GM23338 (cell line): Measurements from ENCODE around the gene UBE2D1. TPM values are rescaled to one million over a fixed set of nuclear protein-coding genes. Genes with fewer than 3 reads are reported as not detected.

ENCODE experiments used
- ATAC-seq: fragments of 200-7000 bp; cut with Tn5 transposase; 3 replicates; pipeline ENCODE4 v1.9.1; 2020
- DNase-seq: peaks from one replicate; pipeline ENCODE4 v3.0.0-alpha.2; 2015; ENCODE audit warnings: low spot score
- H2AFZ ChIP-seq: fragments of 200-600 bp; sonication (generic); 2 replicates; pipeline ENCODE4 v1.8.0; 2016; ENCODE audit warnings: antibody characterized with exemption, mild to moderate bottlenecking, moderate library complexity
- H3F3A ChIP-seq: fragments of 200-600 bp; sonication (generic); replicated peaks from 2 replicates; pipeline ENCODE4 v1.8.0; 2017; ENCODE audit warnings: antibody characterized with exemption, mixed run types, low read depth
- H3K27ac ChIP-seq: fragments of 200-600 bp; sonication (generic); 2 replicates; pipeline ENCODE4 v1.6.1; 2016; ENCODE audit warnings: low read depth
- H3K27me3 ChIP-seq: fragments of 200-600 bp; sonication (generic); 2 replicates; pipeline ENCODE4 v1.8.0; 2016; ENCODE audit warnings: mild to moderate bottlenecking, mixed run types, moderate library complexity; ENCODE audit not compliant: insufficient read depth
- H3K36me3 ChIP-seq: fragments of 200-600 bp; sonication (generic); 2 replicates; pipeline ENCODE4 v1.8.0; 2016; ENCODE audit warnings: mild to moderate bottlenecking; ENCODE audit not compliant: insufficient read depth
- H3K4me1 ChIP-seq: fragments of 200-600 bp; sonication (generic); 2 replicates; pipeline ENCODE4 v1.8.0; 2016; ENCODE audit warnings: mild to moderate bottlenecking, moderate library complexity; ENCODE audit not compliant: insufficient read depth
- H3K4me2 ChIP-seq: fragments of 200-600 bp; sonication (generic); 2 replicates; pipeline ENCODE4 v1.7.1; 2017; ENCODE audit warnings: mixed run types
- H3K4me3 ChIP-seq: fragments of 200-600 bp; sonication (generic); 2 replicates; pipeline ENCODE4 v1.6.1; 2016; ENCODE audit warnings: mixed run types
- H3K79me2 ChIP-seq: fragments of 200-600 bp; sonication (generic); replicated peaks from 2 replicates; pipeline ENCODE4 v1.8.0; 2017; ENCODE audit warnings: mild to moderate bottlenecking; ENCODE audit not compliant: insufficient read depth
- H3K9me2 ChIP-seq: fragments of 200-600 bp; sonication (generic); 2 replicates; pipeline ENCODE4 v1.8.0; 2017; ENCODE audit not compliant: insufficient read depth
- H4K20me1 ChIP-seq: fragments of 200-600 bp; sonication (generic); replicated peaks from 2 replicates; pipeline ENCODE4 v1.8.0; 2017; ENCODE audit warnings: mild to moderate bottlenecking; ENCODE audit not compliant: insufficient read depth
- H3K27ac Mint-ChIP-seq: 2 replicates; pipeline ENCODE4 v1.8.0; 2020; ENCODE audit warnings: inconsistent platforms, mild to moderate bottlenecking, moderate library complexity, mixed read lengths
- H3K27me3 Mint-ChIP-seq: 3 replicates; pipeline ENCODE4 v1.8.0; 2022; ENCODE audit warnings: low read depth, mild to moderate bottlenecking, moderate library complexity, mixed read lengths, inconsistent platforms; ENCODE audit not compliant: insufficient read depth, poor library complexity
- H3K36me3 Mint-ChIP-seq: 3 replicates; pipeline ENCODE4 v1.8.0; 2021; ENCODE audit warnings: low read depth, mild to moderate bottlenecking, inconsistent platforms, moderate library complexity, mixed read lengths
- H3K4me1 Mint-ChIP-seq: 3 replicates; pipeline ENCODE4 v1.8.0; 2020; ENCODE audit warnings: mild to moderate bottlenecking, inconsistent platforms, mixed read lengths
- H3K4me3 Mint-ChIP-seq: 3 replicates; pipeline ENCODE4 v1.8.0; 2021; ENCODE audit warnings: moderate library complexity, mild to moderate bottlenecking, inconsistent platforms, mixed read lengths
- H3K9me3 Mint-ChIP-seq: 3 replicates; pipeline ENCODE4 v1.8.0; 2020; ENCODE audit warnings: moderate library complexity, mild to moderate bottlenecking, inconsistent platforms, mixed read lengths
- CTCF ChIP-seq, 2 experiments: fragments of 200-600 bp in 1 of 2; sonication (generic) in 1 of 2; conservative IDR thresholded peaks; 2 replicates each; pipeline versions ENCODE4 v1.5.1 to v1.6.1; 2016 to 2017; ENCODE audit warnings: antibody characterized with exemption in 2 of 2, low read depth in 2 of 2, mild to moderate bottlenecking in 2 of 2, moderate library complexity in 1 of 2
- EZH2phosphoT487 ChIP-seq: fragments of 200-600 bp; sonication (generic); IDR thresholded peaks from one replicate; pipeline ENCODE4 v1.8.1; 2018; ENCODE audit warnings: antibody characterized with exemption; ENCODE audit not compliant: unreplicated experiment
- NANOG ChIP-seq: IDR thresholded peaks from 2 replicates; pipeline ENCODE4 v1.6.1; 2016; ENCODE audit warnings: antibody characterized with exemption, borderline replicate concordance
- REST ChIP-seq: IDR thresholded peaks from one replicate; pipeline ENCODE4 v1.6.1; 2018; ENCODE audit warnings: antibody characterized with exemption; ENCODE audit not compliant: unreplicated experiment
- STAT1 ChIP-seq: IDR thresholded peaks from one replicate; pipeline ENCODE4 v1.6.1; 2016; ENCODE audit warnings: antibody characterized with exemption; ENCODE audit not compliant: unreplicated experiment
- ZNF331 ChIP-seq: fragments of 250-450 bp; sonication (Bioruptor Pico); IDR thresholded peaks from 2 replicates; pipeline ENCODE4 v1.5.0; 2020; ENCODE audit warnings: low read depth, mild to moderate bottlenecking, moderate library complexity
- polyA plus RNA-seq: library from polyadenylated mRNA; unstranded; fragments of >200 nt; fragmentation: Nextera tagmentation; extraction: Ambion mirVana; gene quantifications from 2 replicates; pipeline ENCODE4 v1.2.1, GENCODE V29; 2016
- total RNA-seq: library from RNA; depleted of rRNA; stranded (reverse); fragments of >200 nt; shearing (Covaris generic); gene quantifications from 2 replicates; pipeline ENCODE4 v1.2.3, GENCODE V29; 2014

UBE2D1 gene
- total and polyA plus RNA-seq, 2 experiments from 2014 or later: 39.5 to 64.9 TPM

GRCh38 chr10:58412502-58412961 lies 77.7 kb downstream of the UBE2D1 start:
- H3F3A ChIP-seq: no peaks in the 10 kb centered on the region
- H3K79me2 ChIP-seq: no peaks in the 10 kb centered on the region
- Mint-ChIP-seq H3K4me3 (no peak overlapping the region), H3K9me3 (peaks cover 2% of the 10 kb centered on the region; the same call in 1 of the 3 replicates), H3K27me3 (peaks cover 5% of the 10 kb centered on the region), H3K36me3 (no peaks in the 10 kb centered on the region), H3K4me1 (peaks cover 17% of the 10 kb centered on the region), H3K27ac (no peak overlapping the region)
- peak overlapping the region; percentile 57 for H2AFZ ChIP-seq
- H4K20me1 ChIP-seq: no peaks in the 10 kb centered on the region
- H3K4me2 ChIP-seq: no peak overlapping the region
- no peaks in the 10 kb centered on the region for H3K27me3 ChIP-seq
- H3K4me3 ChIP-seq: no peak overlapping the region
- H3K36me3 ChIP-seq: no peaks in the 10 kb centered on the region
- TF ChIP-seq REST (no peak), STAT1 (no peak), CTCF (conservative IDR thresholded peaks at IDR 0.05; ENCODE audit: low read depth in 2 of 2) (peak; percentile 19 to 51; a peak in 3 of 4 replicates), EZH2phosphoT487 (no peak), NANOG (no peak)
- no peak overlapping the region for H3K27ac ChIP-seq
- H3K4me1 ChIP-seq: no peaks in the 10 kb centered on the region
- H3K9me2 ChIP-seq: no peaks in the 10 kb centered on the region
- ATAC-seq: peak; percentile 93
- peak; percentile 36 for DNase-seq

- H3K4me3 ChIP-seq: no peak overlapping the region
Observed at GRCh38 chr10:58414270-58415041, 79.7 kb downstream of the UBE2D1 start.

More at GRCh38 chr10:58414270-58415041, 79.7 kb downstream of the UBE2D1 start:
- TF ChIP-seq ZNF331 (CRISPR knock-in tag) (no peak), CTCF (conservative IDR thresholded peaks at IDR 0.05; ENCODE audit: low read depth in 2 of 2) (peak; percentile 48 to 68; a peak in 3 of 4 replicates)
- Histone ChIP-seq H3K27me3 (no peaks in the 10 kb centered on the region), H2AFZ (peak overlapping the region; percentile 67; the same call in 1 of the 2 replicates), H4K20me1 (no peaks in the 10 kb centered on the region), H3K4me2 (no peak overlapping the region), H3K4me1 (no peaks in the 10 kb centered on the region), H3K27ac (no peak overlapping the region), H3K9me2 (no peaks in the 10 kb centered on the region), H3F3A (no peaks in the 10 kb centered on the region), H3K36me3 (no peaks in the 10 kb centered on the region), H3K79me2 (no peaks in the 10 kb centered on the region)
- Mint-ChIP-seq H3K4me3 (no peak overlapping the region), H3K36me3 (peaks cover 1% of the 10 kb centered on the region; the same call in 1 of the 3 replicates), H3K9me3 (peaks cover 7% of the 10 kb centered on the region; the same call in 2 of the 3 replicates), H3K4me1 (peaks cover 17% of the 10 kb centered on the region), H3K27me3 (peaks cover 5% of the 10 kb centered on the region), H3K27ac (no peak overlapping the region)
- ATAC-seq (peak; percentile 56), DNase-seq (peak; percentile 54)
